Measurements from ENCODE around the gene RXFP1. TPM values are rescaled to one million over a fixed set of nuclear protein-coding genes. Genes with fewer than 3 reads are reported as not detected.

The RXFP1 gene
- polyA plus RNA-seq, 1 of the 3 experiments (the other 2 are of a cell fraction) = not detected

DNA sequence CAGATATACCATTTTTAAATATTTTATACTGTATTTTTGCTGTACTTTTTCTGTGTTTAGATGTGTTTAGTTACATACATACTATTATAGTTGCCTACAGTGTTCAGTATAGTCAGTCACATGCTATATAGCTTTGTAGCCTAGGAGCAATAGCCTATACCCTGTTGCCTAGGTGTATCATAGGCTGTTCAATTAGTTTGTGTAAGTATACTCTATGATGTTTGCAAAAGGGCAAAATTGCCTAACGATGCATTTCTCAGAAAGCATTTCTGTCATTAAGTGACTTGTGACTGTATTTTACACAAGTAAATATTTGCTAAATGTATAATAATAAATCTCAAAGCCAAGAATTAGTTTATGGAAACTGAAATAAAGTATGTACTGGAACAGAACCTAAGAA, 159.9 kb downstream of the RXFP1 start:
- Histone ChIP-seq H3K79me2 (ENCODE audit: insufficient read depth) (no peaks in the 10 kb centered on the region), H4K20me1 (ENCODE audit: insufficient read depth) (no peaks in the 10 kb centered on the region), H3K9ac (no peak overlapping the region), H3K36me3 (replicated peaks in 1 of 2; ENCODE audit: control insufficient read depth in 1 of 2, insufficient read depth in 2 of 2, low read length in 1 of 2) (peaks cover 0 to 2% of the 10 kb centered on the region in 2 experiments), H3K27me3 (ENCODE audit: insufficient read depth) (no peaks in the 10 kb centered on the region), H3K4me2 (no peak overlapping the region), H3F3A (replicated peaks; ENCODE audit: insufficient read depth) (no peaks in the 10 kb centered on the region), H3K9me2 (no peaks in the 10 kb centered on the region), H3K4me1 (ENCODE audit: control insufficient read depth in 1 of 2, insufficient read depth in 2 of 2, low read depth in 1 of 2, low read length in 1 of 2) (no peaks in the 10 kb centered on the region), H3K27ac (ENCODE audit: low read depth in 2 of 2, low read length in 1 of 2) (no peak overlapping the region), H3K9me3 (no peaks in the 10 kb centered on the region), H2AFZ (ENCODE audit: low read depth) (peak overlapping the region; percentile 29; the same call in 1 of the 2 replicates), H3K4me3 (ENCODE audit: low read depth in 2 of 2, low read length in 1 of 2) (no peak overlapping the region)
- no peak for DNase-seq
- no peak for TF ChIP-seq FOXM1 (IDR thresholded peaks at IDR 0.05; ENCODE audit: low read depth)
- TF ChIP-seq MEF2A (IDR thresholded peaks at IDR 0.05; ENCODE audit: borderline replicate concordance, low read depth) = no peak
- TF ChIP-seq, protein P1, sequence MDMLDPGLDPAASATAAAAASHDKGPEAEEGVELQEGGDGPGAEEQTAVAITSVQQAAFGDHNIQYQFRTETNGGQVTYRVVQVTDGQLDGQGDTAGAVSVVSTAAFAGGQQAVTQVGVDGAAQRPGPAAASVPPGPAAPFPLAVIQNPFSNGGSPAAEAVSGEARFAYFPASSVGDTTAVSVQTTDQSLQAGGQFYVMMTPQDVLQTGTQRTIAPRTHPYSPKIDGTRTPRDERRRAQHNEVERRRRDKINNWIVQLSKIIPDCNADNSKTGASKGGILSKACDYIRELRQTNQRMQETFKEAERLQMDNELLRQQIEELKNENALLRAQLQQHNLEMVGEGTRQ (IDR thresholded peaks at IDR 0.05; ENCODE audit: borderline replicate concordance, low read depth, low read length) = no peak
- TF ChIP-seq EZH2phosphoT487 (IDR thresholded peaks at IDR 0.05; ENCODE audit: borderline replicate concordance, low read depth) = no peak
- TF ChIP-seq GATA2 (CRISPR knock-in tag; IDR thresholded peaks at IDR 0.05) = no peak
- no peak for TF ChIP-seq FOXJ3 (CRISPR knock-in tag; IDR thresholded peaks at IDR 0.05)
- no peak for TF ChIP-seq POLR2AphosphoS5 (IDR thresholded peaks at IDR 0.05; ENCODE audit: low read depth, low read length)
- no peak for TF ChIP-seq RCOR1 (IDR thresholded peaks at IDR 0.05; ENCODE audit: low read length)
- TF ChIP-seq, protein P2, sequence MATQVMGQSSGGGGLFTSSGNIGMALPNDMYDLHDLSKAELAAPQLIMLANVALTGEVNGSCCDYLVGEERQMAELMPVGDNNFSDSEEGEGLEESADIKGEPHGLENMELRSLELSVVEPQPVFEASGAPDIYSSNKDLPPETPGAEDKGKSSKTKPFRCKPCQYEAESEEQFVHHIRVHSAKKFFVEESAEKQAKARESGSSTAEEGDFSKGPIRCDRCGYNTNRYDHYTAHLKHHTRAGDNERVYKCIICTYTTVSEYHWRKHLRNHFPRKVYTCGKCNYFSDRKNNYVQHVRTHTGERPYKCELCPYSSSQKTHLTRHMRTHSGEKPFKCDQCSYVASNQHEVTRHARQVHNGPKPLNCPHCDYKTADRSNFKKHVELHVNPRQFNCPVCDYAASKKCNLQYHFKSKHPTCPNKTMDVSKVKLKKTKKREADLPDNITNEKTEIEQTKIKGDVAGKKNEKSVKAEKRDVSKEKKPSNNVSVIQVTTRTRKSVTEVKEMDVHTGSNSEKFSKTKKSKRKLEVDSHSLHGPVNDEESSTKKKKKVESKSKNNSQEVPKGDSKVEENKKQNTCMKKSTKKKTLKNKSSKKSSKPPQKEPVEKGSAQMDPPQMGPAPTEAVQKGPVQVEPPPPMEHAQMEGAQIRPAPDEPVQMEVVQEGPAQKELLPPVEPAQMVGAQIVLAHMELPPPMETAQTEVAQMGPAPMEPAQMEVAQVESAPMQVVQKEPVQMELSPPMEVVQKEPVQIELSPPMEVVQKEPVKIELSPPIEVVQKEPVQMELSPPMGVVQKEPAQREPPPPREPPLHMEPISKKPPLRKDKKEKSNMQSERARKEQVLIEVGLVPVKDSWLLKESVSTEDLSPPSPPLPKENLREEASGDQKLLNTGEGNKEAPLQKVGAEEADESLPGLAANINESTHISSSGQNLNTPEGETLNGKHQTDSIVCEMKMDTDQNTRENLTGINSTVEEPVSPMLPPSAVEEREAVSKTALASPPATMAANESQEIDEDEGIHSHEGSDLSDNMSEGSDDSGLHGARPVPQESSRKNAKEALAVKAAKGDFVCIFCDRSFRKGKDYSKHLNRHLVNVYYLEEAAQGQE (IDR thresholded peaks at IDR 0.05; ENCODE audit: low read depth, low read length) = no peak
- TF ChIP-seq, protein P3, sequence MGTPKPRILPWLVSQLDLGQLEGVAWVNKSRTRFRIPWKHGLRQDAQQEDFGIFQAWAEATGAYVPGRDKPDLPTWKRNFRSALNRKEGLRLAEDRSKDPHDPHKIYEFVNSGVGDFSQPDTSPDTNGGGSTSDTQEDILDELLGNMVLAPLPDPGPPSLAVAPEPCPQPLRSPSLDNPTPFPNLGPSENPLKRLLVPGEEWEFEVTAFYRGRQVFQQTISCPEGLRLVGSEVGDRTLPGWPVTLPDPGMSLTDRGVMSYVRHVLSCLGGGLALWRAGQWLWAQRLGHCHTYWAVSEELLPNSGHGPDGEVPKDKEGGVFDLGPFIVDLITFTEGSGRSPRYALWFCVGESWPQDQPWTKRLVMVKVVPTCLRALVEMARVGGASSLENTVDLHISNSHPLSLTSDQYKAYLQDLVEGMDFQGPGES (IDR thresholded peaks at IDR 0.05; ENCODE audit: low read depth, low read length) = no peak
- ChIA-PET POLR2A (no interaction called here), CTCF (interaction anchor here (0.9 to 1.2 kb wide), 3 partner anchors 9 to 521 kb away, joined by 3 to 6 read pairs (median 4); partner anchors contain the start of gene ETFDH)
- WGBS (ENCODE audit: low lambda C conversion rate) = 90% methylated on average over 1 of the region's 1 CpG

DNA sequence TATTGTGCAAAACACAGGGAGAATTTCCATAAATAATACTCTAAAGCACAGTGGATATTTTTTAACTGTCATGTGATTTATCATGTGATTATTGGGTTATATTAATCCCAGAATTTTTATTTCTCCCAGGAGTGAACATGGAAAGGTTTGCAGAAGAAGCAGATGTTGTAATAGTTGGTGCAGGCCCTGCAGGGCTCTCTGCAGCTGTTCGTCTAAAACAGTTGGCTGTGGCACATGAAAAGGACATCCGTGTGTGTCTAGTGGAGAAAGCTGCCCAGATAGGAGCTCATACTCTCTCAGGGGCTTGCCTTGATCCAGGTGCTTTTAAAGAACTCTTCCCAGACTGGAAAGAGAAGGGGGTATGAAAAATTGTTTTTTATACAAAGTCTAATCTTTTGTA, 160.4 kb downstream of the RXFP1 start:
- TF ChIP-seq YY1 (IDR thresholded peaks at IDR 0.05; ENCODE audit: low read depth) (no peak), NRF1 (IDR thresholded peaks at IDR 0.05; ENCODE audit: low read depth, low read length) (no peak), ELF1 (IDR thresholded peaks at IDR 0.05) (no peak), TCF12 (IDR thresholded peaks at IDR 0.05) (no peak), JUND (IDR thresholded peaks at IDR 0.05) (no peak), CHD2 (IDR thresholded peaks at IDR 0.05; ENCODE audit: low read length, partially characterized antibody) (no peak), POLR2AphosphoS5 (IDR thresholded peaks at IDR 0.05; ENCODE audit: low read depth, low read length) (no peak), EZH2phosphoT487 (IDR thresholded peaks at IDR 0.05; ENCODE audit: borderline replicate concordance, low read depth) (no peak), NFIC (IDR thresholded peaks at IDR 0.05; ENCODE audit: borderline replicate concordance) (no peak)
- TF ChIP-seq, protein P4, sequence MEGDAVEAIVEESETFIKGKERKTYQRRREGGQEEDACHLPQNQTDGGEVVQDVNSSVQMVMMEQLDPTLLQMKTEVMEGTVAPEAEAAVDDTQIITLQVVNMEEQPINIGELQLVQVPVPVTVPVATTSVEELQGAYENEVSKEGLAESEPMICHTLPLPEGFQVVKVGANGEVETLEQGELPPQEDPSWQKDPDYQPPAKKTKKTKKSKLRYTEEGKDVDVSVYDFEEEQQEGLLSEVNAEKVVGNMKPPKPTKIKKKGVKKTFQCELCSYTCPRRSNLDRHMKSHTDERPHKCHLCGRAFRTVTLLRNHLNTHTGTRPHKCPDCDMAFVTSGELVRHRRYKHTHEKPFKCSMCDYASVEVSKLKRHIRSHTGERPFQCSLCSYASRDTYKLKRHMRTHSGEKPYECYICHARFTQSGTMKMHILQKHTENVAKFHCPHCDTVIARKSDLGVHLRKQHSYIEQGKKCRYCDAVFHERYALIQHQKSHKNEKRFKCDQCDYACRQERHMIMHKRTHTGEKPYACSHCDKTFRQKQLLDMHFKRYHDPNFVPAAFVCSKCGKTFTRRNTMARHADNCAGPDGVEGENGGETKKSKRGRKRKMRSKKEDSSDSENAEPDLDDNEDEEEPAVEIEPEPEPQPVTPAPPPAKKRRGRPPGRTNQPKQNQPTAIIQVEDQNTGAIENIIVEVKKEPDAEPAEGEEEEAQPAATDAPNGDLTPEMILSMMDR (IDR thresholded peaks at IDR 0.05) = no peak
- TF ChIP-seq, protein P5, sequence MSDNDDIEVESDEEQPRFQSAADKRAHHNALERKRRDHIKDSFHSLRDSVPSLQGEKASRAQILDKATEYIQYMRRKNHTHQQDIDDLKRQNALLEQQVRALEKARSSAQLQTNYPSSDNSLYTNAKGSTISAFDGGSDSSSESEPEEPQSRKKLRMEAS (IDR thresholded peaks at IDR 0.05; ENCODE audit: low read depth) = no peak
- Histone ChIP-seq H4K20me1 (ENCODE audit: insufficient read depth) (no peaks in the 10 kb centered on the region), H3K27ac (ENCODE audit: low read depth in 2 of 2, low read length in 1 of 2) (no peak overlapping the region), H3K9me3 (no peaks in the 10 kb centered on the region), H3K36me3 (replicated peaks in 1 of 2; ENCODE audit: control insufficient read depth in 1 of 2, insufficient read depth in 2 of 2, low read length in 1 of 2) (peaks cover 0 to 2% of the 10 kb centered on the region in 2 experiments), H3K79me2 (ENCODE audit: insufficient read depth) (no peaks in the 10 kb centered on the region), H2AFZ (ENCODE audit: low read depth) (no peak overlapping the region), H3K9ac (no peak overlapping the region), H3K9me2 (no peaks in the 10 kb centered on the region), H3F3A (replicated peaks; ENCODE audit: insufficient read depth) (no peaks in the 10 kb centered on the region), H3K27me3 (ENCODE audit: insufficient read depth) (no peaks in the 10 kb centered on the region), H3K4me2 (no peak overlapping the region), H3K4me3 (ENCODE audit: low read depth in 2 of 2, low read length in 1 of 2) (no peak overlapping the region), H3K4me1 (ENCODE audit: control insufficient read depth in 1 of 2, insufficient read depth in 2 of 2, low read depth in 1 of 2, low read length in 1 of 2) (no peaks in the 10 kb centered on the region)
- ChIA-PET POLR2A (no interaction called here), CTCF (no interaction called here)
- DNase-seq = no peak
- 88% methylated on average over 2 of the region's 2 CpGs for whole genome bisulfite sequencing (ENCODE audit: low lambda C conversion rate)

All from SK-N-SH (cell line).